ENCODE data around the gene C1QTNF7.

The C1QTNF7 gene

GRCh38 chr4:15414551-15415091 lies 13.2 kb upstream of the C1QTNF7 start:
- no peak for DNase-seq

DNA sequence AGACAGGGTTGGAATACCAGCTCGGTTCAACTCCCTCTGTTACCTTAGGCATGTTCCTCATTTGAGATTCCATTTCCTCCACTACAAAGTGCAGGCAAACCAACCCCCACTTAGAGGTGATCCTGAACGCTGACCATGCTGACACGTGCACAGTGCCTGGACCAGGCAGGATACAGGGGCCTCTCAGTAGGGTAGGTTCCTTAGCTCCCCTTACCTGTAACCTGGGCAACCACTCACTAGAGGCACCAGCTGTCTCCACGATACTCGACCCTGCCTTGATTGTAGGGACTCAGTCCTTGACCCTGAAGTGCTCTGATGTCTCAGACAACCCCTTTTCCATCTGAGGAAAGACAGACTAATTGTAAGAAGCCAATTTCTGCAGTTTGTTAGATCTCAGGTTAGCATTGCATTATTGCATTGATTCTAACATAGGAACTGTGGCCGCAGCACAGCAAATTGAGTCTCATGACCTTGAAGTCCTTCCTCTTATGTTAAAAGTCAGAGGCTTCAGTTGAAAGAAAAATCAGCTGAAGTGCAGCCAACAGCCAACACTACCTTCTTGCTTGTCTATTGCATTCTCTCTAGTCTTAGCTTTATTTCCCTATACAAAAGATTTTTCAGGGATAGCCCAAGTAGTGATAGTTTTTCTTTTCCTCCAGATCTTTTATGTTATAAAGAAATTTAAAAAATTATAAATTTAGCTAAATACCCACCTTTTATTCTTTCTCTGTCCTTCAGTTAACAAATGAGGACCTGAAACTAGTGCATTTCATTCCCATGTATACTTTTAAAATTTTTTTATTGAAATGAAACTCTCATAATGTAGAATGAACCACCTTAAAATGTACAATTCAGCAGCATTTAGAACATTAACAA lies 11.2 kb upstream of the C1QTNF7 start:
- DNase-seq = no peak

GRCh38 chr4:15417233-15417660 lies 10.6 kb upstream of the C1QTNF7 start:
- no peak for DNase-seq

DNA sequence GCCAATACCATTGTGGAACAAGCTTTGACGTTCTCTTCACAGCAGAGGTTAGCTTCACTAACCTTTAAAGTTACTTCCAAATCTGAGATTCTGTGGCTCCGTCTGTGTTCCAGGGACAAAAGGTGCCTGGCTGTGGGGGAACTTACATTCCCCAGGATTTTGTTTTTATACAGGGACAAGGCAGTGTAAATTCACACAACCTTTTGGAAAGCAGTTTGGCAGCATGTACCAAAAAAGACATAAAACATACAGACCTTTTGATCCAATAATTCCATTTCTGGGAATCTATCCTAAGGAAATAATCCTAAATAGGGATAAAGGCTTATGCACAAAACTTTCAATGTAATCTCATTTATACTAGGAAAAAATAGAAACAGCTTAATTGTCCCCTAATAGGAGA lies 8.9 kb upstream of the C1QTNF7 start:
- no peak for DNase-seq

DNA sequence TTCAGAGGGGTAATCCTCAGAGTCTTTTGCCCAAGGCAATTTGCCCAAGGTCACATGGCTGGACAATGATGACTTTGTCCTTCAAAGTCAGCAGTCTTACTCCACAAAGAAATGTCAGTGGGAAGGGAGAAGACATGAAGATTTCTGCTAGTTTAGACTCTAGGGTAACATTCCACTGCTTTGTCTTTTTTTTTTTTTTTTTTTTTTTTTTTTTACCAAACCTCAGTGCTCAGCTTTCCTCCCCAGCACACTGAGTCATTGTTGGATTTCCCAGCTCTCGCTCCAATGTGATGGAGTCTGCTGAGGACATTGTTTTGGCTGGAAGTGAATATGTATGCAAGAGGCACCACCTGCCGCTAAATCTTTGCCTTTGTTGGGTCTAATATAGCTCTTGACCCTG lies 7.2 kb upstream of the C1QTNF7 start:
- no peak for DNase-seq

DNA sequence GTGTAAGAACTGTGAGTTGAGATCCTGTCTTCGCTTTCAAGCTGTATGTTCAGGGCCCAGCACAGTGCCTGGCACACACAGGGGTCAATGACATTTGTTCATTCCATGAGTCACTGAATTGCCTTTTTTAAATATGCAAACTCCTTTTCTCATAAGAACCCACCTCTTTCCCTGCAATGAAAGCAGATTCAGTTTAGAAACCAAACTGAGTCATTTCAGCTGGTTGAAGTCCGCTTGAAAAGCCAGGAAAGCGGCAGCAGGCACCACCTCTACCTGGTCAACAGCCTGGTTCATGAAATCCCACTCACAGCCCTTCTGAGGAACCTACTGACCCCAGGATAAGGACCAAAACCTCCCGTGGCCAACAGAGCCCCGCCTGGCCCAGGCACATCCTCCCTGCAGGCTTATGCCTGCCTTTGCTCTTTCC lies 4.5 kb upstream of the C1QTNF7 start:
- peak; percentile 34 for DNase-seq

- DNase-seq = no peak
These were observed 2.3 kb upstream of the C1QTNF7 start for GRCh38 chr4:15425520-15425919.

DNA sequence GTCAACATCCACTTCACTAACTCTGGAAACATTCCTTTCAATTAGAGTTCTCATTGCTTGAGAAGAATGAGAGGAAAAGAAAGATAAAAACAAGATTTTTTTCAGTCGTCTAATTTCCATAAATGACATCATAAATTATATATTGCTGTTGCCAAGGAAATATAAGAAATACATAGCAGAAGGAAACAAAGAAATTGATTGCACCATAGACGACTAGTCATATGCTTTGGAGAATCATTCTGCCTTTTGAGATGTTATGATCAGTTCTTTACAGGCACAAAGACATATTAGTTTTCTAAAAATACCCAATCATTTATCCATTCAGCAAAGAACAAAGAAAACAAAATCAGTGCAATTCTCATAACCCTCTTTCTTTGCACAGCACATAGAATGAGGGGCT lies 672 bp upstream of the C1QTNF7 start:
- no peak for DNase-seq

GRCh38 chr4:15428611-15429010 lies 778 bp downstream of the C1QTNF7 start:
- DNase-seq = no peak

- no peak for DNase-seq
These were observed 6.3 kb downstream of the C1QTNF7 start for GRCh38 chr4:15434091-15434490.

DNA sequence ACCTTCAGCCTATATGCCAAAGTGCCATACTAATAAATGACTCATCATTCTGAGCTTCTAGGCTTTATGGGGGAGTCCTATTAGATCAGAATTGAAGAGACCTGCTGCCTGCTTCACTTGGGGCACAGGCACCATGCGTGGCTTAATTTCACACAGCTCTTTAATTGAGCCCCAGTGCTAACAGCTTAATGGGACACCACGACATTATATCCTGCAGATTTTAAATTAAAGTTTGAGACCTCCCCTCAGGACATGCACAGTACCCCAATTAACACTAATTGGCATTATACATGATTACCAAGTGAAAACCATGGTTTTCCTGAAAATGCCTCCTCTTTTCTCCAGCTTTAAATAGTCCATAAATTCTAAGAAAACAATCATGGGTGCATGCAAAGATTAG lies 6.8 kb downstream of the C1QTNF7 start:
- no peak for DNase-seq

GRCh38 chr4:15436513-15436912 lies 8.7 kb downstream of the C1QTNF7 start:
- DNase-seq = no peak

DNA sequence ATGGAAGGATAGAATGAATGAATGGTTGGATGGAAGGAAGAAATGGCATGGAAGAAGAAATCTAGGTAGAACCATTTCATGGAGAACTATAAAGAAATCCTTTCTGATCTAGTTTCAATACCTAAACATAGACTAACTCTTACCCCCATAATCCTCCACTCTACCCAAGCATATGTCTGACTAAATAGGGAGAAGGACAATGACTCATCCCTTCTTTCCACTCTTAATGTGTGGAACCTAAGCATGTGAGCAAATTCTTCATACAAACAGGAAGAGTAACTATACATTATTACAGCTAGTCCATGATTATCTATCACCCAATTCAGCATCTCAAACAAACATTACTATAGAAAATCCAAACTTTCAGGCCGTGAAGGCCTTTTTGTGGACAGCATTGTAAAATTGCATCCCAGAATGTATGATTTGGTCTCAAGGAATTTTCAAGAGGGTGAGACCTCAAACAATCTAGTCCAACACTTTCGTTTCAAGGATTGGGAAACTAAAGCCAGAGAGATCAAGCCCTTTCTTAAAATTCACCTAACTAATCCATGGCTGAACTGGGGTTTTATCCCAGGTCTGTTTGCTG lies 11.2 kb downstream of the C1QTNF7 start:
- no peak for DNase-seq

DNA sequence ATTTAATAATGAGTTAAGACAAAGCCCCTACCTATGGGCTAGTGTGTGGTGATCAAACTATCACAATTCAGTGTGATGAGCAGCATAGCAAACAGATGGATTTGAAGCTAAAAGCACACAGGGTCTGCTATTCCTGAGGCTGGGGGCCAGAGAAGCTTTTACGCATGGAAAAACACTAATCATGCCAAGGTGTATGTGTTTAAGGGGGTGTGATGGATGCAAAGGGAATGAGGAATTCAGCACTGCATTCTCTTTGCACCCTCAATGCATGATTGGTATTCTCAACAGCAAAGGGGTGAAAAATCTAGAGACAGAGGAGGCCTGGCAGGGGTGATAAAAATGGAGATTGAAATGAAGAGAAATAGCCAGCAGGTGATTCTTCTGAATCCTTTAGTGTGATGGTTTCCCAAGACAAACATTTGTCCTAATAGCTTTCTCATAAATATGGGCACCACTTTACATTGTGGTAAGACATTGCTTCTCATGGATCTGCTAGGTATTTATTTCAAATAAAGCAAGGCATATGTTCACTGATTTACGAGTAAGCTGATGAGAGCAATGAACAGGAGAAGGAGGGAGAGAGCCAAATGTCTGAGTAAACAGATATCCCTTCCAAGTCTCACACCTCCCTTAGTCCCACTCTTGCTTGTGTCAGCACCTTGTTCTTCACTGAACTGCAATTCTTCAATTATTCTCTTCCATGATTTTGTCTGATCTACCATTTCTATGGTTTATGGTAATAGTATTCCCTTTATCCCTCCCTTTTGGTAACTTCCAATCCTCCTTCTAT lies 15.7 kb downstream of the C1QTNF7 start:
- no peak for DNase-seq

DNA sequence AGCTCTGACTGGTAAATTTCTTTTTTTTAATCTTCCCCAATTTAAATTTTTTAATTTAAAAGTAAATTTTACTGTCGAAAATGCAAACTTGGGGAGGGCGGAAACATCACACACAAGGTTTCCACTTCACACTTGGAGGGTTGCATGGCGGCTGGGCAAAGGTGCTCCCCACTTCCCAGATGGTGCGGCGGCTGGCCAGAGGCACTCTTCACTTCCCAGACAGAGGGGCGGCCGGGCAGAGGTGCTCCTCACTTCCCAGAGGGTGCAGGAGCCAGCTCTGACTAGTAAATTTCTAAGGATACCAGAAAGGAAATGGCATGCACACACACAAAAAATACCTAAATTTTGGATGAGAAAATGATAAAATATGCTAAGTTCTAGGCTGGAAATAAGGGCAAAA lies 16.4 kb downstream of the C1QTNF7 start:
- DNase-seq = no peak

DNA sequence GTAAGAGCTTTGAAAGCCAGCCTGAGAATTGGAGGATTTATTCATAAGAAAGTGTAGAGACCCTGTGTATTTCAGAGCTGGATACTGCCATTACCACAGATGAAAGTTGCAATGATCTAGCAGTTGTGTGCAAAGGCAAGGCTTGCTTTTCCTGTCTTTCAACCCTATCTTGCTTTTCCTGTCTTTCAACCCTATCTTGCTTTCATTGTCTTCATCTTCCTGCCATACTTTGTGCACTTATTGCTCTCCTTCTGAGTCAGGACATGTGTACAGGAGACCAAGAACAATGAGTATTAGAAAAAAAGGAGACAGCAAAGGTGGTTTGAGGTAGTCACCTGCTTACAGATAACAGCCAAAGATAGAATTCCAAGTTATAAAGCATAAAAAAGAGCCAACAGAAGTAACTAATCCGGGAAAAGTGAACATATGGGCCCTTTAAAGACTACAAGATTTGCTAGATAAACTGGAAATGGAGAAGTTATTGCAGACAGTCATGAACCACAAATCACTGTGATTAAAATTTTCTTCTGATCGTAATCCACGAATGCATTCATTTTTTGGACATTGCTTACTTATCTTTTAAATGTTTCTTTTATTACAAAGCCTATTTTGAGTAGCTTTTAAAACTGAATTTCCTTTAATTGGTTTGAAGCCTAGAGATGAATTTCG lies 17.2 kb downstream of the C1QTNF7 start:
- no peak for DNase-seq

DNA sequence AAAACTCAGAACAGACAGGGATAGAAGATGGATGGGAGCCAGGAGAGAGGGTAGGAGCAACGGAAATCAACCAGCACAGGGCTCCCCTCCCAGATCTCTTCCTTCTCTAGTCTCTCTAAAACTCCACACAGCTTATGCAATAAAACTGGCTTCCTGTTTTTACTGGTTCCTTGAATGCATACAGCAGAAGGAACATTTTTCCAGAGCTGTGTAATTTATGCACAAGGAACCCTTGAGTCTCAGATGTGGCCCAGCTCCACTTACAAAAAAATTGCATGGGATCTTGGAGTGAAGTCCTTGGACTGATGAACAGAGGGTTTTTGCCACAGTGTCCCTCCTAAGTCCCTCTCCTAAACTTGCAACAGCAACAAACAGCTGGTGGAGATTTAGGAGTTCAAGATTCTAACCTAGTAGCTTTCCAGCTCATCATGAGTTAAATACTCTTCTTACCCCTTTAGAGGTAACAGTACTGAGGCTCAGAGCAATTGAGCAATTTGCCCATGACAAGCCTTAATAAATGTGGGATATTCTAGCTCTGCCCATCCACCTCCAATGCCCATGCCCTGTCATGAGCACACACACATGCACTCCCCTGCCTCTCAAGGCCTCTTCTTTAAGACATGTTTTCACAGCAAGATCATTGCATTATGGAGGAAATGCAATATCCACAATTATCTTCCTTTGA lies 23.5 kb downstream of the C1QTNF7 start:
- DNase-seq = no peak

DNA sequence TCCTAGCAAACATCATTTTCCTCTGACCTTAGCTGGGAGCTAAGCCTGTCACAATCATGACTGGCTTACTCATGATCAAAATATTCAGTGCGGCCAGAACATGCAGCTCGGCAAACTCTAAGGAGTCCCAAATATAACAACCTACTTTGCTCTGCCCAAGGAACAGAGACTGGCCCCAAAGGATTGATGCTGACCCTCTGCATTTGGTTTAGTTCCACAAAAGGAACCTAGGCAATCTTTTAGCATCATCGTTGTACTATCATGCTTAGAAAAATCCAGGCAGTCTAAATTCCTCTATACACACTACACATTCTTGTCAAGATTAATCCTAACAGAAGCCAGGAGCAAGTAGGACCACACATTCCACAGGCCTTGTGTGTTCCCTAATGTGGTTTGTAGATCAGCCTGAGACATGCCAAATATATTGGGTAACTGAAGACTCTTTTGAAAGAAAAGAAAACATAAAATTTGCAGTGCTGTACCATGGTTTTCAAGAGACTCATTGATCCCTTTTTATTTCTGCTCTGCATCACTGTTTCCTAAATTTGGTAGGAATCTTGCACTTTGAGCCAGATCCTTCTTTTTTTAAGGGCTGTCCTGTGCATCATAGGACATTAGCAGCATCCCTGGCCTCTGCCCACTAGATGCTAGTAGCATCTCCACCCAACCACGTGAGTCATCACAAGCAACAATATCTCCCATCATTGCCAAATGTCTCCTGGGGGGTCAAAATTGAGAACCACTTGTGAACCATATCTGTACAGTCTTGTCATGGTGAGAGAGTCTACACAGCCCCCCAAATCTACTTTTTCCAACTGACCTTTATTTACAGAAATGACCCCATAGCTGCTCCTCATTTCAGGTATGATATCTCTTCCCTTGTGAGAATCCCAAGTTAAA lies 24.3 kb downstream of the C1QTNF7 start:
- DNase-seq = no peak

GRCh38 chr4:15455290-15455689 lies 27.5 kb downstream of the C1QTNF7 start:
- DNase-seq = no peak

- no peak for DNase-seq
These were observed 29.8 kb downstream of the C1QTNF7 start for GRCh38 chr4:15457406-15458201.
